HG03520 (cell line): ENCODE measurements around the gene MTG1.
"Not testable (repeated sequence)": the region's sequence is repeated elsewhere in the genome, so short reads cannot be mapped to it uniquely, and the experiment has no call there.

ENCODE experiments used
- ATAC-seq: cut with Tn5 transposase; IDR thresholded peaks from one replicate; pipeline ENCODE4 v1.9.1; 2021; ENCODE audit warnings: mild to moderate bottlenecking, moderate library complexity; ENCODE audit not compliant: unreplicated experiment

Gene MTG1

DNA sequence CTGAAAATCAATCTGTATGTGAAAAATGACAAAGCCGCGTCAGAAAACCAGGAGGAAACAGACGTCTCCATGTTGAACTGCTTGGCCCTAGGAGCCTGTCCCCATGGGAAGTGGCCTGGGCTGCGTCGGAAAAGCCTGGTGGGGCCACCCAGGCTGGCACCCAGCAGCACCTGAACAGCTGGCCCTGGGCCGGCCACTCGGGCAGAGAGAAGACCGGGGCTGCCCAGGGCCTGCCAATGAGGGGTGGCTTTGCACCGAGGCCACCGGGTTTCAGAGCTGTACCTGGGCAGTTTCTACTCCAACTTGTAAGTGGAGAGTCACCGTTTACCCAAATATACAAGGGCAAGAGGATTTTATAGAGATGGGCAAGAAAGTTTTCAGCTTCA is 35.0 kb upstream of the MTG1 start:
- no peak for ATAC-seq

DNA sequence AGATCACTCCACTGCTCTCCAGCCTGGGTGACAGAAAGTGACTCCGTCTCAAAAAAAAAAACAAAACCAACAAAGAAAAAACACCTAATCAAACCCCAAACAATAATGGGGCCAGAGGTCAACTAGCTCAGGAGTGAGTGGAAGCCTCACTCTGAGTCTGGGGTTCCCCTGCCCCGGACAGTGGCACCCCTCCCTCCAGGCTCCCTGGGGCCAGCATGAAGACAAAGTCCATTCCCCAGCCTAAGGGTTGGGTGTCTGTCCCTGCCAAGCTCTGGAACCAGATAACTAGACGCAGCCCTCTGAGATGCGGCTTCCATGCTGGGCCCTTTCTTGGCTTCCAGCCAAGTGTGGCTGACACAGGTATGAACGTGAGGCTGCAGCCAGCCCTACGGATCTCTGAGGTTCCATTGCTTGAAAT is 34.4 kb upstream of the MTG1 start:
- ATAC-seq = no peak

DNA sequence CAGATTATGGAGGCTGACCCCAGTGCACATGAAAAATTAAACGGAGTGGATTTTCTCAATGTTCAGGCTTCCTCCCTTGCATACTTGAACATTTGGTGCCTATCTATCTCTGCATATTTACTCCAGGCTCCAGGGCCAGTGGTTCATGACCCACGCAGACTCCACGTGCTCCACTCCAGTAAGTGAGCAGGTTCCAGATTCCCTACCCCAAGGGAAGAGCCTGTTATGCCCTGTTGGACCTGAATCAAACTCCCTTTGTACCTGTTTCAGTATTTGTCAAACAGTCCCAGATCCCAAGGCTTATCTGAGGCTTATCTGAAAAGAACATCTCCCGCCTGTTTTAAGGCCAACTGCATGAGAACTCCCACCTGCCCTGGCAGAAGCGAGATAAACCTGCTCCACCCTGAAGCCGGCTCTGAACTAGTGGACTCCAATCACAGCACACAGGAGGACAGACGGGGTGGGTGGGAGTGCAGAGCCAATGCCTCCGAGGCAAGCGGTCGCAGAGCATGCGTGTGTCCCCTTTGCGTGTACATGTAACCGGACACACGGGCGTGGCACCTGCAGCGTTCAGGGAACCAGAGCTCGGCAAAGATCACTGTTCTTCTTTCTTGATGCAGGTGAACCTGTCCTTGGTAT is 33.9 kb upstream of the MTG1 start:
- no peak for ATAC-seq

DNA sequence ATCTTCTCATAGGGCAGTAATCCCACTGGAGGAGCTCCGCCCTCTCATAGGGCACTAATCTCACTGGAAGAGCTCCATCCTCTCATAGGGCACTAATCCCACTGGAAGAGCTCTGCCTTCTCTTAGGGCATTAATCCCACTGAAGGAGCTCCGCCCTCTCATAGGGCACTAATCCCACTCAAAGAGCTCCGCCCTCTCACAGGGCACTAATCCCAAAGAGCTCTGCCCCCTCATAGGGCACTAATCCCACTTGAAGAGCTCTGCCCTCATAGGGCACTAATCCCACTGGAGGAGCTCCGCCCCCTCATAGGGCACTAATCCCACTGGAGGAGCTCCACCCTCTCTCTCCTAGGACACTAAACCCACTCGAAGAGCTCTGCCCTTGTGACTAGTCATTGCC is 32.7 kb upstream of the MTG1 start:
- ATAC-seq = no peak

DNA sequence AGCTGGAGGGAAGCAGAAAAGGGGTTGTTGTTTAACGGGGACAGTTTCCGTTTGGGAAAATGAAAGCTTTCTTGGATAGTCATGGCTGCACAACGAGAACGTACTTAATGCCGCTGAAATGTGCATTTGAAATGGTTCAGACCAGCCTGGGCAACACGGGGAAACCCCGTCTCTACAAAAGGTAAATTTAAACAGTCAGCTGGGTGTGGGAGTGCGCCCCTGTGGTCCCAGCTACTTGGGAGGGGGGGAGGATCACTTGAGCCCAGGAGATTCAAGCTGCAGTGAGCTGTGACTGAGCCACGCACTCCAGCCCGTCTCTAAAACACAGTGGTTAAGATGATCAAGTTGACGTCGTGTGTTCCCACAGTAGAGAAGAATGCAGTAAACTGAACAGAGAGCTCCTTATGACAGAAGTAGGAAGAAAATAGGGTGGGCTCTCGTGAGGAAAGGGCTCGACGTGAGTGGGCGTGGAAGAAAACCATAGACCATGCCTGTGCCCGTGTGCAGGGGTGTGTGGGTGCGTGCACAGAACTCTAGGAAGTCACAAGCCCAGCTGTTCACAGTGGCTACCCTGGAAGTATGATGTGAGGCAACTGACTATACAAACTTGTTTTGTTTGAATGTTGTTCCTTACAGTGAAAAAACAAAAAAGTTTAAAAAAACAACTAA is 32.0 kb upstream of the MTG1 start:
- no peak for ATAC-seq

DNA sequence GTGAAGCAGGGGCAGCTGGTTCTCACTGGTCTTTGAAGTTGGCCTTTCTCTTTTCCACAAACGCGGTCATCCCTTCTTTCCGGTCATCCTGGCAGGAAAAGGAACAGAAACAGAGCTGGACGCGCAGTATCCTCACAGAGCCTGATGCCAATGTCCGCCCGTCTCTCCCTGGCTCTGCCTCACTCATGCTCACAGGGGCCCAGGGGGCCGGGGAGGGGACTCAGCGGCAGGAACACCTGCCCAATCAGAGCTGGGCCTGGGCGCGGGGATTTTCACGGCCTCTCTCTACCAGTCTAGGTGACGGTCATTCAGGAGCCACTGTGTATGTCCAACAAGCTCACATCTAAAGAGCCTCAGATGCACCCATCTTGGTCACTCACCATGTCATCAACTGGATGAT is 31.1 kb upstream of the MTG1 start:
- ATAC-seq = no peak

DNA sequence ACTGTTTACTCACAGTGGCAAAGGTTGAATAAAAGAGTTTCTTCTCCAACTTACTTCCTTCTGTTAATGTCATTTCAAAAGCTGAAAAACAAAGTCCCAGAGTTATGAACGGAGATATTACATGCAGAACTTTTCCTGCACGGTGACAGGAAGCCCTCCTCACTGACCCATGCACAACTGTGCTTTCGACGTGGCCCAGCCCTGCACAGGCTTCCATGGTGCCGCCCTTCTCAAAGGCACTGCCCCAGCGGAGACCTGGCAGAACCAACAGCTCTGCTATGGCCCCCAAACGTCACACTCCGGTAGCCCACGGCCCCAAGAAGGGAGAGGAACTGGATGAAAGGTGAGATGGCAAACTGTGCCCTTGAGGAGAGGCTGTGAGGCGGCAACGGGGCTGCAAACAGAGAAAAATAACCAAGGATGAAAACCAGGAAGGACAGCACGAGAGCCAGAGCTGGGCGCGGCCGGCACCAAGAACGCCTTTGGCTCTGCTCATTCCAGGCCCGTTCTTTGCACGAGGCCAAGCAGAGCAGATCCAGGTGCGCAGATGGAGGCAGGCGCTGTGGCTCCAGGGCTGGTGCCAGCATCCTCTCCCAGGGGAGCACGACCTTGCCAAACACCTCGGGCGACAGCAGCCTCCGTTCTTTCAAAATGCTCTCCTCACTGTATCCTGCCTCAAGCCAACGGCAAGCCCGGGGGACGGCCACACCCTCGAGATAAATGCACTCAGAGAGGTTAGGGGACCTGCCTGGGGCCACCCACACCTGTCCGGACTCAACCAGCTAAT is 29.1 kb upstream of the MTG1 start:
- no peak for ATAC-seq

DNA sequence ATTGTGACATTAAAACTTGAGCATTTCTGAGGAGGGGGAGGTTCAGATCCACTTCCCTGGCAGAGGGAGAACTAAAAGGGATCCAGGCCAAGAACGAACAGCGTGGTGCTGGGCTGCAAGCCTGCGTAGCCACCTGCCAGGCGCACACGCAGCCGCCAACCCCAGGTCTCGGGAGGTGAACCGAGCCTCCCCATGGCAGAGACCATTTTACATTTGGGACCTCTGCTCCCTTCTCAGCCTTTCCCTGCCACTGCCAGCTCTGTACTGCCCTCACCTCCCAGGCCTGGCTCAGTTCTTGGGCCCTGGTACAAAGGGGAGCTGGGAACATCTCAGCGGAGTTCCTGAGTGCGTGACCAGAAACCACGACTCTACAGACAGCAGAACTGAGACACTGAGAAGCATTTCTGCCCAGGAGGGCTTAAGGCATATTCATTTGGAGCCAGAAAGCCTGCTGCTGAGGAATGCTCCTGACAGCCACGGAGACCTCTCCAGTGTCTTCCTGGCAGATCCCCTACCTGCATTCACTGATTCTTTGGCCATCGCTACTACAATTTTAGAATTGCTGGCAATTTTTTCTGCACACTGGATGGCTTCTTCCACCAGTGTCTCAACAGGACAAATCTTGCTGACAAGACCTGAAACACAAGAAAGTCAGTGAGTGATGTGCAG is 28.4 kb upstream of the MTG1 start:
- ATAC-seq = no peak

DNA sequence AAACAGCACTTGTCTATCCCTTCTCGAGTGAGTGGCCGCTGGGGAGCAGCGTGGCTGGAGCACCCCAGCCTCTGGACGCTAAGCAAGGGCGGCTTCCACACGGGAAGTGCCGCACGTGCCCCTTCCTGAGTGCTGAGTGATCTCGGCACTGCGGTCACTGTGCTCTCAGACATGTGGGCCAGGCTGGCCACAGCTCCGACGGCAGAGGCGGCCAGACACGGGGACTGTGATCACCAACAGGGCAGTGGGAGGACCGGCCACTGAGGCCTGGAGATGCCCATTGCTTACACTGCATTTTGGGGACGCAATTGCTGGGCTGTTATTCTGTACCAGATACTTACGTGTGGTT is 27.9 kb upstream of the MTG1 start:
- ATAC-seq = no peak

DNA sequence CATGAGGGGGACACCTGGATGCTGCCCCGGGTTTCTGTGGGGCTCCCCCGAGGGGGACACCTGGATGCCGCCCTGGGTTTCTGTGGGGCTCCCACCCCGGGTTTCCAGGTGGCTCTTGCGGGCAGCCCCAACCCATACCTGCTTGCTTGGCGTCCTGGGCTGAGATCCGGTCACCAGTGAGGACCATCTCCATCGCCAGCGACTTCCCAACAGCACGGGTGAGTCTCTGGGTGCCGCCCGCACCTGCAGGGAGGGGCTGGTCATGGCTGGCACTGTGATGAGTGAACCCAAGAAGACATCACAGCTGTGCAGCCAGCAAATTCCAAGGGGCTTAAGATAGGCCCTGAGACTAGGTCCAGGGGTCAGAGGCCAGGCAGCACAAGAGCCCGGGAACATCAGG is 27.2 kb upstream of the MTG1 start:
- ATAC-seq = no peak

DNA sequence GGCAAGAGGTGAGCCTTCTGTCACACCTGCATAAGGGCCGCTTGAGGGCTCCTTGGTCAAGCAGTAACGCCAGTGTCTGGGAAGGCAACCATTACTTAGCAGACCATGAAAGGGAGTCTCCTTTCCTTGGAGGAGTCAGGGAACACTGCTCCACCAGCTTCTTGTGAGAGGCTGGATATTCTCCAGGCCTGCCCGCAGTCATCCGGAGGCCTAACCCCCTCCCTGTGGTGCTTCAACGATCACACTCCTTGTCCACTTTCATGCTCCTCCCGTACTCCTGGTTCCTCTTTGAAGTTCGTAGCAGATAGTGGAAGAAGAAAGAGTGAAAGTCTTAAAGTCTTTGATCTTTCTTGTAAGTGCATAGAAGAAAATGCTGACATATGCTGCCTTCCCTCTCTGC is 26.5 kb upstream of the MTG1 start:
- ATAC-seq = not testable (repeated sequence)

DNA sequence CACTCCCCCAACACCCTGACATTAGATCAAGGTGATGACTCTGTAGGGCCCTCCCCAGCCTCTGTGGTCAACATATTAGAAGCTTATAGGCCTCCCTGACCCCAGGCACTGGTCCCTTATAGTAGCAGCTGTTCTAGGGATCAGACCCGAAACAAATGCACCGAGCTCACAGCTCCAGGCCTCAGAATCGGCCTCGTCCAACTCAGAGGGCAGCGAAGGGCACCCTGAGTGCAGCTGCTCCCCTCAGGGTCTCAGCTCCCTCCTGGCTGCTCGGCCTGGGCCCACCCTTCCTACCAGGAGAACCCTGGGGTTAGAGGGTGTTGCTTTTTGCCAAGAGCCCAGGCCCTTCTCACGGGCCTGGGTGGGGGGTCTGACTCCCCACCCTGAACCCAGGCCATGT is 25.8 kb upstream of the MTG1 start:
- no peak for ATAC-seq

DNA sequence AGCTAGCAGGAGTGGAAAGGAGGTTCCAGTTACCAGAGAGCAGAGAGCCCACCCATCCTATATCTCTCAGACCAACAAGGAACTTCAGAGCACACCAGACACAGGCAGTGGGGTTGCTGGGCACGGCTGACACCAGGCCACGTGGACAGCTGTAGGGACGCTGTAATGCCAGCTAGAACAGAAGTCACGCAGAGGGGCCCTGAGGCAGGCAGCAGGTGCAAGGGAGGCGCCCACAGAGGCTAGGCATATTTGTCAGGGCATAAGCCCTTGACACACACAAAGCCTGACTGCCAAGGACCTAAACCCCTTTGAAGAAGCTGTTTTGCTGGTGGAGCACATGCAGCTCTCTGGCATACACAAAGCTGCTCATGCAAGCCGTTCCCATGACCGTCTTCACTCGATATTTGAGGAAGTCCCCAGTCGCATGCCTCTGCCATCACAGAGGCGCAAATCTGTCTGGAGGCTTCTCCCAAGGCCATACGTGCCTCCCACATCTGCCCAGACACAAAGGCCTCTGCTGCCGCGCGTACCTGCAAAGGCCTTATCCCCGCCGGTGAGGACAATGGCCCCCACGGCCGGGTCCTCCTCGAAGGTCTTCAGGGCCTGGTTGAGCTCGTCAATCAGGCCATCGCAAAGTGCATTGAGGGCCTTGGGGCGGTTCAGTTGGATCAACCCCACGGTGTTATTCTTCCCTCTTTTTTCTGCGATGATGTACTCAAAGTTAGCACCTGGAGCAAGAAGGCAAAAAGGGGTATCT is 23.7 kb upstream of the MTG1 start:
- no peak for ATAC-seq

DNA sequence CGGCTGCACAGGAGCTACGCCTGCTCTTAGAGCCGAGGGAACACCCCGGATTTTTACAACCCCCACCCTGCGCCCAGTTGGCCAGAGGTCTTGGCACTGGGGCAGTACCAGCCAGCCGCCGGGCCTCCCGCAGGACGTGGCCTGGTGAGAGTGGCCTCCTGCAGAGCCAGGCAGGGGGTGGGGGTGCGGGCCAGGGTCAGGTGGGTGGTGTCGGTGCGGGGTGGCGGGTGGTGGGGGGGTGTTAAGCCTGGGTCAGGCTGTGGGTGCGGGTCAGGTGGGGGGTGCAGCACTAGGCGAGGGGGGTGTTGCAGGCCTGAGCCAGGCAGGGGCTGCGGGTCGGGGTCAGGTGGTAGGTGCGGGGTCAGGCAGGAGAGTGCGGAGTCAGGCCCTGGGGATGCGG is 21.4 kb upstream of the MTG1 start:
- no peak for ATAC-seq

DNA sequence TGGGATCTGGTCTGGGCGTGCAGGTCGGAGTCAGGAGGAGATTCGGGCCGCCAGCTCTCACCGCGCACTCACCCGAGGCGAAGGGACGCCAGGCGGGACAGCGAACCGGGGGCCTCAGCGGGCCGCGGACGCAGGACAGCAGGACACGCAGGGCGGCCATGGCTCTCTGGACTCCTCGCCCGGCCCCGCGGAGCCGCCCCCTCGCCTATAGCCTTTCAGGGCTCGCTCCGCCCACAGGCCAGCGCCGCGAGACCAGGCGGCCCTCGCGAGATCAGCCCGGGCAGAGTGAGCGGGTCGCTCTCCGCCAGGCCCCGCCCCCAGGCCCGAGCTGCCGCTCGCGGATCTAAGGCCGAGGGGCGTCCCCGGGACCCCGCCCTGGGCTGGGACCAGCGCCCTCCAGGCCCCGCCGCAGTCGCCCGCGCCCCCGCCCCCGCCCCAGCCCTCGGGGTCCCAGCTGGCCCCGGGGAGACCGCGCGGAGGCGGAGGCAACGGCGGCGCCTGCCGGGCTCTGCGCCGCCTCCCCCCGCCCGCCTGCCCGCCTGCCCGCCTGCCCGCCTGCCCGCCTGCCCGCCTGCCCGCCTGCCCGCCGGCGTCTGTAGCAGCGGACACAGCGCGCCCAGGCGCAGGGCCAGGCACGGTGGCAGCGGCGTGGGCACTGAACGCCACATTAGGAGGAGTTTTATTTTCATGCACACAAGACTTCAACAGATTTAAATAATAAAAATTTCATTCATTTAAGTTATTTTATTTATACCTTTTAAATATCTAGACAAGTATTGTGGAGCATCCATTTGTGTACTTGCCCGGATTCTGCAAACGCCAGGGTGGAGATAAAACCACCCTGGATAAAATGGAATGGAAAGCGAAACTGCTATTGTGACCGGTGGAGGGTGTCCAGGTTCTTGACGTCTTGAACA is 20.5 kb upstream of the MTG1 start, which contains the start of gene ECHS1:
ECHS1 (minus strand) TSS at position 181 of the 917 bp plus-strand sequence; CDS start at position 160, 21 bp downstream.
- ATAC-seq = peak; percentile 93

DNA sequence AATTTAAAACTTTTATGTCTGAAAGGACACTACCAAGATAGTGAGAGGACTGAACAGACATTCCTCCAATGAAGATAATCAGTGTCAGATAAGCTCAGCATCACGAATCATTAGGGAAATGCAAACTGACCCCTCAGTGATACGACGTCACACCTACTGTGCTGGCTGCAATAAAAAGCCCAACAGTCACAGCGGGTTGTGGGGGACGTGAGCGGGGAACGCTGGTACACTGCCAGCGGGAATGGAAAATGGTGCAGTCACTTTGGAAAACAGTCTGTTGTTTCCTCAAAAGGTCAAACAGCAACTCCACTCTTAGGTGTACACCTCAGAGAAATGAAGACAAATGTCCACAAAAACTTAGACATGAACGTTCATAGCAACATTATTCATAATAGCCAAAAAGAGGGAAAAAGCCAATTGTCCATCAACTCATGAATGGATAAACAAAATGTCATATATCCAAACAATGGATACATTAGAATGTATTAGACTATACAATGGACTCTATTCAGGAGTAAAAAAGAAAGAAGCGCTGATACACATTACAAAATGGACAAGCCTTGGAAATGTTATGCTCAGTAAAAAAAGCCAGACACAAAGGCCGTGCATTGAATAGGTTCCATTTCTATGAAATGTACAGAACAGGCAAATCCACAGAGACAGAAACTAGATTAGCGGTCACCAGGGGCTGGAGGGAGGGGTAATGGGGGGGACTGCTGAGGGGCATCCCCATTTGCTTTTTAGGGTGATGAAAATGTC is 18.4 kb upstream of the MTG1 start:
- no peak for ATAC-seq

DNA sequence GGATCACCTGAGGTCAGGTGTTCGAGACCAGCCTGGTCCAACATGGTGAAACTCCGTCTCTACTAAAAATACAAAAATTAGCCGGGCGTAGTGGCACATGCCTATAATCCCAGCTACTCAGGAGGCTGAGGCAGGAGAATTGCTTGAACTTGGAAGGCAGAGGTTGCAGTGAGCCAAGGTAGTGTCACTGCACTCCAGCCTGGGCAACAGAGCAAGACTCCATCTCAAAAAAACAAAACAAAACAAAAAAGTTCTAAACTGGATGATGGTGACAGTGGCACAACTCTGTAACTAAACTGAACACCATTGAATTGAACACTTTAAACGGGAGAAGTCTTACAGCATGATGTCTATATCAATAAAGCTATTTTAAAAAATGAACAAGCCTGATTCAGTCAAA is 17.8 kb upstream of the MTG1 start:
- not testable (repeated sequence) for ATAC-seq

DNA sequence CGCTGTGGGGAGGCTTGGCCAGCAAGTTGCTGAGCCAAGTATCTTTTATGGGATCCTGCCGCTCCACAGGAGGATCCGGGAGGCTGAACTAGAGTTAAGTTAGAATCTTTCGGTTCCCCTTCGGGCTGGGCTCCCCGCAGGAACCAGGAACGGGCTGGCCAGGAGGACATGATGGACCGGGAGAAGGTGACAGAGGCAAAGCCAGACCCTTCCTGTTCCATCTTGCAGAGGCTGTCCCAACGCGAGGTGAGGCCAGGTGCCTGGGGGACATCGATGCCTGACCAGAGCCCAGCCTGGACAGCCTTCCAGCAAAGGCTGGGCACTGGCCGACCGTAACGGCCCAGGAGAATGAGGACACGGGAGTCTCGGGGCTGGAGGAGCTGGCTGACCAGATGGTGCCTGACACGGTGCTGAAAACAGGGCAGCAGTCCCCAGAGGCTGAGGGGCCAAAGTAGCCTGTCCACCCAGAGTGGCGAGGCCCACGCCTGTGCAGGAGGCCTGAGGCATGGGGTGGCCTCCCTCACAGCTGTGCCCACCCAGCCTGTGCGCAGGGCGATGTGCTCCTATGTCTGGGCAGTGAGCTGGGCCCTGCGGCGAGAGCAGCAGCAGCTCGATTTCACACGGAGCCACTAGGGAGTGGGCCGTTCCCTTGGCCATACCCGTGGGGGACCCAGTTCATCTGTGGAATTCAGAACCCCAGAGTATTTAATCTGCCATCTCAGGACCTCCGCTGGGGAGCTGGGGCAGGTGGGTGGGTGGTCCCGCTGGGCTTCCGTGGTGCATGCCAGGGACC is 16.7 kb upstream of the MTG1 start:
- no peak for ATAC-seq
